GM12872 (cell line): ENCODE data around the gene SLC7A9.

ENCODE experiments used
- TF ChIP-seq, protein P1 (sequence below): IDR thresholded peaks from 3 replicates; pipeline ENCODE4 v1.5.1; 2011; ENCODE audit warnings: low read depth, mild to moderate bottlenecking, low read length, moderate library complexity; ENCODE audit not compliant: insufficient read depth

SLC7A9 gene

DNA sequence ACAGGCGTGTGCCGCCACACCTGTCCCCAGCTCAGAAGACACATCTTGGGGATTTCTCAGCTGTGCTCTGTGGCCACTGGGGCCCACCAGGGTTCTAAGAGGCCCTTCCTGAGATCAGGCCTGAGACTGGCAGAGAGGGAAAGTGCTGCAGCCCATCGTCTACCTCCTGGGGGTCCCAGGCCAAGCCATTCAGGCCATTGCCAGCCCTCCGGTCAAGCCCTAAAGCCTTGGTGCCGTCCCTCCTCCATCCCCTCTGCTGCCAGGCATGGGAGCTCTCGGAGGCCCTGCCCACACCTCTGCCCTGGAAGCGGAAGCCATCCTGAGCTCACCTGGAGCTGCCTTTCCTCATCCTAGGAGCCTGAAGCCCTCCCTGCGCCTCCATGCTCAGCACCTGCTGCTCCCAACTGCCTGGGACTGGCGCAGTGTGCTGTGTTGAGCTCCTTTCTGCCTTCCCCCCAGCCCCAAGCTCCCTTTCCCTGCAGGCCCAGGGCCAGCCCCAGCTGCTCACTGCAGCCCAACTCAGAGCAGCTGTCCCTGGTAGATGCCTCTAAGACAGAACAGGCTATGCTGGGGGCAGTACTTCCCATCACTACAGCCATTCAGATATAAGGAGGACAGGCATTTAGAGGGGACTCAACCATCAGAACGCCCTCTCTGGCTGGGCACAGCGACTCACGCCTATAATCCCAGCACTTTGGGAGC is 2.9 kb downstream of the SLC7A9 start:
- TF ChIP-seq, protein P1, sequence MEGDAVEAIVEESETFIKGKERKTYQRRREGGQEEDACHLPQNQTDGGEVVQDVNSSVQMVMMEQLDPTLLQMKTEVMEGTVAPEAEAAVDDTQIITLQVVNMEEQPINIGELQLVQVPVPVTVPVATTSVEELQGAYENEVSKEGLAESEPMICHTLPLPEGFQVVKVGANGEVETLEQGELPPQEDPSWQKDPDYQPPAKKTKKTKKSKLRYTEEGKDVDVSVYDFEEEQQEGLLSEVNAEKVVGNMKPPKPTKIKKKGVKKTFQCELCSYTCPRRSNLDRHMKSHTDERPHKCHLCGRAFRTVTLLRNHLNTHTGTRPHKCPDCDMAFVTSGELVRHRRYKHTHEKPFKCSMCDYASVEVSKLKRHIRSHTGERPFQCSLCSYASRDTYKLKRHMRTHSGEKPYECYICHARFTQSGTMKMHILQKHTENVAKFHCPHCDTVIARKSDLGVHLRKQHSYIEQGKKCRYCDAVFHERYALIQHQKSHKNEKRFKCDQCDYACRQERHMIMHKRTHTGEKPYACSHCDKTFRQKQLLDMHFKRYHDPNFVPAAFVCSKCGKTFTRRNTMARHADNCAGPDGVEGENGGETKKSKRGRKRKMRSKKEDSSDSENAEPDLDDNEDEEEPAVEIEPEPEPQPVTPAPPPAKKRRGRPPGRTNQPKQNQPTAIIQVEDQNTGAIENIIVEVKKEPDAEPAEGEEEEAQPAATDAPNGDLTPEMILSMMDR, result no peak

DNA sequence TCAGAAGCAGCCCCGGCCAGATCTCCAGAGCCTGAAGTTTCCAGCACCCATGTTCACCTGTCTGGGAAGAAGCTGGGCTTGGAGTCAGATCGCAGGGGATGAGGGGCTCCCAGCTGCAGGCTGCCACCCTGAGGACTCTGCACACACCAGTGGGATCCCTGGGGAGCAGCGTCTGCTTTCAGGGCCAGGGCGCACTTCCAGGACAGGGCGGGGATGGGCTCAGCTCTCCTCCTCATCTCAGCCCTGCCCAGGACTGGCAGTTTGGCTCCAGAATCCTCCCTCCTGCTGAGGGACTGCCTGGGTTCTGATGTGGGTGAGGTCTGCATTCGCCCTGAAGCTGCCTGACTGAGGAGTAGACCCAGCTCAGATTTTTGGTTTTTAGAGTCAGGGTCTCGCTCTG is 3.5 kb downstream of the SLC7A9 start:
- TF ChIP-seq, protein P1, result no peak

GRCh38 chr19:32865326-32865725 is 4.2 kb downstream of the SLC7A9 start:
- TF ChIP-seq, protein P1, result no peak

DNA sequence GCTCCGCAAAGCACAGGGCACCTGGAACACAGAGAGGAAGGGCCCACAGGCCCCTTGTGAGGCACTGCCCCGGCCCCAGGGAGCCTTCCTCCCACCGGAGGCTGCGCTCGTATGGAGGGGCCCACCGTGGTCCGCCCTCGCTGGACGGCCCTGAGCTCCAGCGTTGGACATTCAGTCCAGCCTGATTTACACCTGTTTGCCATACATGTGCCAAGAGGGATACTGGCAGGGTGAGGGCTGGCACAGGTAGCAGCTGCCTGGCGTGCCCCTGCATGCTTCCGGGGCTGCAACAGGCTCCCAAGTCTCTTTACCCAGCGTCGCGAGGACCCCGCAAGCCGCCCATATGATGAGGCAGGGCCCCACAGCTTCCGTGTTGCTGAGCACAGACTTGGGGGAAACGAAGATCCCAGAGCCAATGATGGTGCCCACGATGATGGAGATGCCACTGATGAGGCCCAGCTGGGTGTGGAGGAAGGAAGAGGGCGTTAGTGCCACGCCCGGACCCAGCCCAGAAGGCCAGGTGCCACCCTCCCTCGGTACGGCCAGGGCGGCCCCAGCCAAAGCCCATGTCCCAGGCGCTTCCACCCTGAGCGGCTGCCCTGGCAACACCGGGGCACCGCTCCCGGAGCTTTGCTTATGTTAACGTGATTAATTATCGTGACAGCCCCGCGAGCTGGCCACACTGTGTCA is 5.1 kb downstream of the SLC7A9 start:
- TF ChIP-seq, protein P1, result no peak

DNA sequence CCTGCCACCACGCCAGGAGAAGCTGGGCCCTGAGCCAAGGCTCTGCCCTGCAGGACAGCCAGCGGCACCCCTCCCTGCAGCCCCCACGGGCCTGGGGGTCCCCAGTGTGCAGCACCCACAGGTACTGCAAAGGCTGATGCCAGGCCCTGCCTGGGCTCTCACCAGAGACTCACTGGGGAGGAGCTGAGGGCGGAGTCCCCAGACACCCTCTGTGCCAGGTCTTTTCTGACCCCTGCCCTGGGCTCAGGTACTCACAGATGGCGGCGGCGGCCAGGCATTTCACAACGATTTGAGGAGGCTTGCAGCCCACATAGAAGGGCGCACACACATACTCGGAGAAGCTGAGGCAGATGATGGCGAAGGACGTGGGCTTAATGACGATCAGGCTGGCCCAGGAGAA is 5.7 kb downstream of the SLC7A9 start:
- TF ChIP-seq, protein P1, result no peak

GRCh38 chr19:32863301-32863700 is 6.3 kb downstream of the SLC7A9 start:
- TF ChIP-seq, protein P1, result no peak

- TF ChIP-seq, protein P1, result no peak
These were observed 6.8 kb downstream of the SLC7A9 start for GRCh38 chr19:32862741-32863140.
